Activated T-cell treated with anti-CD3 and anti-CD28 coated beads, Interleukin-2, amount 50 U/mL, for 24 hours (primary cell): ENCODE data around the gene FOXL3.

Experiments
- DNase-seq: peaks from one replicate; pipeline ENCODE4 v3.0.0-alpha.2; 2020
- H3K27ac Mint-ChIP-seq: 2 replicates; pipeline ENCODE4 v1.8.0; 2020; ENCODE audit warnings: mild to moderate bottlenecking, mixed read lengths
- H3K27me3 Mint-ChIP-seq: 2 replicates; pipeline ENCODE4 v1.8.0; 2020; ENCODE audit warnings: mixed read lengths
- H3K36me3 Mint-ChIP-seq: 2 replicates; pipeline ENCODE4 v1.8.0; 2020; ENCODE audit warnings: low read depth, mixed read lengths
- H3K4me1 Mint-ChIP-seq: 2 replicates; pipeline ENCODE4 v1.8.0; 2020; ENCODE audit warnings: low read depth, mixed read lengths
- H3K4me3 Mint-ChIP-seq: 2 replicates; pipeline ENCODE4 v1.8.0; 2020; ENCODE audit warnings: mild to moderate bottlenecking, moderate library complexity, mixed read lengths
- H3K9me3 Mint-ChIP-seq: 2 replicates; pipeline ENCODE4 v1.8.0; 2020; ENCODE audit warnings: mixed read lengths

FOXL3 gene

DNA sequence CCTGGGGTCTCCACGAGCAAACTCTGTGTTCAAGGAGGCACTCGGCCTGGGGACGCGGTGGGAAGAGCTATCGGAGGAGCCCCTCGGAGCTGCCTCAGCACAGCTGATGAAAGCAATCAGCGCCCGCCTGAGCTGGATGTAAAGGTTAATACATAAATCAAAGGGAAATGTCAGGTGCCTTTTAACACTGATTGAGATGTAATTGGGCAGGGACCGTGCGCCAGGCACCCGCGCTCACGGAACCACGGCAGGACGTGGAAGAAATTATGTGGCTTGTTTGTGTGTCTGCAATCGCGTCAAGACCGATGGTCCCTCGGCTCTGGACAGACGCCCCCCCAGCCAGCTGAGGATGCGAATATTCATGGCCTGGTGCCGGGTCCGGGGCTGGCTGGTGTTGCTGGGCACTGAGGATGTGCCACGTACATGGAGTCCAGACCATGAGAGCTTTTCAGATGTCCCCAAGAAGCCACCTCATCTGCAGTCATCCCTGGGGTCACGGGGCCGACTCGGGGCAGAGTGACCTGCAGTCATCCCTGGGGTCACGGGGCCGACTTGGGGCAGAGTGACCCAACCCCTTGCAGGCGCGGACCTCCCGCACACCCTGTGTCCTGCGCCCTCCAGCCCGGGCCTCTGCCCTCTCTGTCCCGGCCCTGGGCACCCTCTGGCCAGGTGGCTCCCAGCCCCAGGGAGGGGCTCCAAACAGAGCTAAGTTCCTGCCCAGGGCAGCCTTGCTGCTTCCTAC lies 15.6 kb downstream of the FOXL3 start:
- Mint-ChIP-seq H3K27me3 (peaks cover 3% of the 10 kb centered on the region), H3K4me1 (no peaks in the 10 kb centered on the region), H3K27ac (no peak overlapping the region)

GRCh38 chr7:307970-308369 lies 18.0 kb downstream of the FOXL3 start:
- Mint-ChIP-seq H3K4me1 (no peaks in the 10 kb centered on the region), H3K27ac (no peak overlapping the region), H3K4me3 (no peak overlapping the region), H3K9me3 (peaks cover 3% of the 10 kb centered on the region), H3K27me3 (peaks cover 15% of the 10 kb centered on the region), H3K36me3 (no peaks in the 10 kb centered on the region)
- DNase-seq = no peak

More for the DNA sequence above, 15.6 kb downstream of the FOXL3 start:
- Mint-ChIP-seq H3K36me3 (no peaks in the 10 kb centered on the region), H3K4me3 (no peak overlapping the region), H3K9me3 (peaks cover 3% of the 10 kb centered on the region)
- no peak for DNase-seq

DNA sequence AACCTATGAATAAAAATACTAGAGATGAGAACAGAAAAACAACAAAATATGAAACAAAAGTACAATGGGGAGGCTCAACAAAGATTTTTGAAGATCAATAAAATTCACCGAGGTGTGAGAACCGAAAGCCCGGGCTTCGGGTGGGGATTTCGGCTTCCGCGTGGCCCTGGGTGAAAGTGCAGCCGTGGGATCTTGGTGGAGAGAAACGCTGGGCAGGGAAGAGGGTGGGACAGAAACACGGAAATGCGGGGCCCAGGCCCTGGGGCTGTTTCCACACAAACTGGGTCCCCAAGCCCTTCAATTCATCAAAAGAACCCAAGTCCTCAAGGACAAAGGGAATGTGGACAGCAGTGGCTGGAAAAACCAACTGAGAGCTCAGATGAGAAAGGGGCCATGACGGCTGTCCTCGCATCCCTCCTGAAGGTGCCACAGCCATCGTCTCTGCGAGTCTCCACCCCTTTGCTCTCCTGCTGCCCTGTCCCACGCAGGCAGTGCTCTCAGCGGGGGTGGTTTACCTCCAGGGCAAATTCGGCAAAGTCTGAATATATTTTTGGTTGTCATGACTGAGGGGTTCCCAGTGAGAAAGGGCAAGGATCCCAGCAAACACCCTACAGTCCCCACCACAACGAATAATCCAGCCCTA lies 19.7 kb downstream of the FOXL3 start:
- DNase-seq = no peak
- Mint-ChIP-seq H3K4me1 (no peaks in the 10 kb centered on the region), H3K27ac (no peak overlapping the region), H3K4me3 (no peak overlapping the region), H3K27me3 (peaks cover 19% of the 10 kb centered on the region), H3K36me3 (no peaks in the 10 kb centered on the region), H3K9me3 (peaks cover 3% of the 10 kb centered on the region)

DNA sequence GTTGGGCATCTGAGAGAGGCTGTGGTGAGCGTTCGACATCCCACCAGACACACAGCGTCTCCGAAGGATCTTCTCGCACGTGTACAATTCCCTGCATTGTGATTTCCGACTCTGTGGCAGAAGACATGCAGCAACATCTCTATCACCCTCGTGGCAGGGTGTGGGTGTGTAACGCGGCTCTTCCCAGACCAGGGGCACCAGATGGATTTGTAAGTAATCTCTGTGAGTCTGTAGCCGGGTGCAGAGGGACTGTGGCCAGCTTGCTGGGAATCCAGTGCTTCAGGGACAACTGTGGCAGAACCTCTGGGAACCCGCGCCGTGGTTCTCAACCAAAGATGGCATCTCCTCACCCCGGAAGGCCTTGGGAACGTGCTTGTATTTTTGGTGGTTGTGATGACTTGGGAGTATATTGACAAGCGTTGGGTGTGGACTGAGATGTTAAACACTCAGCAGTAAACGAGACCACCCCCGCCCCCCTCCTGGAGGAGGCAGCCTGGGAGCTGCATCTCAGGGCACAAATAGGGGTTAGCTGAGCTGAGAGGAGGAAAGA lies 21.2 kb downstream of the FOXL3 start:
- H3K36me3 Mint-ChIP-seq = no peaks in the 10 kb centered on the region
- H3K4me3 Mint-ChIP-seq = no peak overlapping the region
- peaks cover 3% of the 10 kb centered on the region for H3K9me3 Mint-ChIP-seq
- peaks cover 31% of the 10 kb centered on the region for H3K27me3 Mint-ChIP-seq
- no peaks in the 10 kb centered on the region for H3K4me1 Mint-ChIP-seq
- H3K27ac Mint-ChIP-seq = no peak overlapping the region
- no peak for DNase-seq

- DNase-seq = no peak
- peaks cover 31% of the 10 kb centered on the region for H3K27me3 Mint-ChIP-seq
These were observed 21.8 kb downstream of the FOXL3 start for GRCh38 chr7:311796-312195.

GRCh38 chr7:312424-312823 lies 22.5 kb downstream of the FOXL3 start:
- H3K27ac Mint-ChIP-seq = no peak overlapping the region
- H3K9me3 Mint-ChIP-seq = peaks cover 3% of the 10 kb centered on the region
- peaks cover 34% of the 10 kb centered on the region for H3K27me3 Mint-ChIP-seq
- DNase-seq = no peak
- no peaks in the 10 kb centered on the region for H3K36me3 Mint-ChIP-seq
- no peaks in the 10 kb centered on the region for H3K4me1 Mint-ChIP-seq
- no peak overlapping the region for H3K4me3 Mint-ChIP-seq

More at GRCh38 chr7:311796-312195, 21.8 kb downstream of the FOXL3 start:
- Mint-ChIP-seq H3K9me3 (peaks cover 3% of the 10 kb centered on the region), H3K36me3 (no peaks in the 10 kb centered on the region), H3K4me3 (no peak overlapping the region), H3K4me1 (no peaks in the 10 kb centered on the region), H3K27ac (no peak overlapping the region)

DNA sequence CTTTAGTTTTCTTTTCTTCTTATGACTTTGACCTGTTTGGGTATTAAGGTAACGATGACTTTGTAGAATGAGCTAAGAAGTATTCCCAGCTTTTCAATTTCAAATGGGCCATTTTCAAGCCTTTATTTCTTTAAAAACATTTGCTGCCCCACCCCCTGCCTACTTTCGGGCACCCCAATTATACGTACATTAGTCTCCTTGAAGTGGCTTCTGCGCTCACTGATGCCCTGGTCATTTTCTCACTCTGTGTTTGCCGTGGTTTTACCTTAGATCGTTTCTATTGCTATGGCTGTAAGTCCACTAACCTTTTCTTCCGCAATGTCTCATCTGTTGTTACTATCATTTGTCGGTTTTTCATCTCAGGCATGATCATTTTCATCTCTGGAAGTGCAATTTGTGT lies 24.9 kb downstream of the FOXL3 start:
- no peaks in the 10 kb centered on the region for H3K36me3 Mint-ChIP-seq
- DNase-seq = no peak
- H3K27me3 Mint-ChIP-seq = peaks cover 58% of the 10 kb centered on the region
- H3K4me3 Mint-ChIP-seq = no peak overlapping the region
- no peaks in the 10 kb centered on the region for H3K9me3 Mint-ChIP-seq
- no peak overlapping the region for H3K27ac Mint-ChIP-seq
- no peaks in the 10 kb centered on the region for H3K4me1 Mint-ChIP-seq

DNA sequence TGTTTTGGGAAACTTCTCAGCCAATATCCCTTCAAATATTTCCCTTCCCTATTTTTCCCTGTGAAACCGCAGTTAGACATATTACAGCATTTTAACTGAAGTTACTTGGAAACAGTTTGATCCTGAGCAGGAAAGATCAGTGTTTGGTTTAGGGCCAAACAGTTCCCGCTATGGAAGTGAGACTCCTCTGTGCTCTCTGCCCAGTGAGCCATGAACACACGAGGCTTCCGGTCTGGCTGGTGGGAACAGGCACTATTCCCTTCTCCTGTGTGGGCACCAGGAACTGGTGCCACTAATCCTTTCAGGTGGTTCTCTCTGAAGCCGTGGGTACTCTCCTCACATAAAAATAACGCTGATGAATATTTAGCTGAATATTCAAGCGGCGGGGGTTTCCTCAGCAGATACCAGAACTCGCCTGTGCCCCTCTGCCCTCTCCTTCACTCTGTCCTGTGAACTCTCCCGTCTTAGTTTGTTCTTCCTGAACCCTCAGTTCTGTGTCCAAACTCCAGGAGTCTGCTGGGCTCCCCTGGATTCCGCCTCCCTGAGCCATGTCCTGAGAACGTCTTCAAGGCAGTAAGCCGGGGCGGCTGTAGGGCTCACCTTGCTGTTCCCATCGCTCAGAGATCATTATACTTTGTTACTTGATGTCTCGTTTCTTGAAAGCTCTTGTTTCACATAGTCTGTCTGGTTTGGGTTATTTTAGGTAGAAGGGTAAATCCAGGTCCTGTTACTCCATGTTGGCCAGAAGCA lies 25.7 kb downstream of the FOXL3 start:
- Mint-ChIP-seq H3K4me3 (no peak overlapping the region), H3K27me3 (peaks cover 63% of the 10 kb centered on the region), H3K4me1 (no peaks in the 10 kb centered on the region), H3K27ac (no peak overlapping the region), H3K36me3 (no peaks in the 10 kb centered on the region), H3K9me3 (no peaks in the 10 kb centered on the region)
- no peak for DNase-seq

DNA sequence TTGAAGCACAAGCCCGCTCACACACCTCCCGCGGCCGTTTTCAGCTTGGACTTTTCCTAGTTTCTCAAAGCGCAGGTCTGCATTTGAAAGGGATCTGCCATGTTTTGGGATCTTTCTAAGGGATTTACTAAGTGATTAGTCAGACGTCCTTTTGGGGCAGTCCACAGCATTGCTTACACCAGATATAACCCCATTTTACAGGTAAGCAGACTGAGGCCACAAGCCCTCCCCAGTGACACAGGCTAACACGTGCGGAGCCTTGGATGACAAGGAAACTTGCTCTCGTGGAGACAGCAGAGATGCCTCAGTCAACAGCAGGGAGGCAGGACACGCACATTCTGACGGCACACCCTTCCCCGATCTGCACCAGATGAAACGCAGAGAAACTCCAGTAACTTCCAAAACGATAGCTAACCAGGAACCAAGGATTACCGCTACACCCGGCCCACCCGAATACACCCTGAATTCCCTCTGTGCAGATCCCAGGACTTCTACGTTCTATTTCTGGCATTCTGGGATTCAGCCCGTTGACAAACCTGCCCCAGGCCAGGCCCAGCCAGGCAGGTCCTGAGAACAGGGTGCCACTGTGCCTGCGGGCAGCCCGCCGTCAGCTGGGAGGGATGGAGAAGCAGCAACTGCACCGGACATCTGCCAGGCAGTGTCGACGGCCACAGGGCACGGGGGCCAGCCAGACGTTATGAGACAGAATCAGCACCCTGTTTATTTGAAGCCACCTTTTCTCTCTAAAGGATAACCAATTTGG lies 27.9 kb downstream of the FOXL3 start:
- no peak for DNase-seq
- Mint-ChIP-seq H3K27me3 (peaks cover 56% of the 10 kb centered on the region), H3K27ac (no peak overlapping the region), H3K4me3 (no peak overlapping the region), H3K9me3 (no peaks in the 10 kb centered on the region), H3K4me1 (no peaks in the 10 kb centered on the region), H3K36me3 (no peaks in the 10 kb centered on the region)

DNA sequence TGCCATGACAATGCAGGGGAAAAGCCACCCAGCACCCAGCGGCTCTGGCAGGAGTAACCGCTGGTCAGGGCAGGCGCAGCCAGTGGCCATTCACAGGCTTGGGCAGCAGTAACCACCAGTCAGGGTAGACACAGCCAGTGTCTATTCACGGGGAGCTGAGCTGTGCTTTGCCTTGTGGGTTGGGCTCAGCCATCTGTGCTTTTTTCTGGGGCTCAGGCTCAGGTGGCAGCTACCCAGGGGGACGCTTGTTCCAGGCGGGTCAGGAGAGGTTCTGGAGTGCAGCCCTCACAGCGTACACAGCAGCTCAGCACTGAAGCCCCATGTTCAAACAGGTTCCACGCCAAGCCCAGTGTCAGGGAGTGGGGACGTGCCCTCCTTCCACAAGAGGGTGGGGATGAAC lies 28.5 kb downstream of the FOXL3 start:
- Mint-ChIP-seq H3K9me3 (no peaks in the 10 kb centered on the region), H3K4me3 (no peak overlapping the region), H3K27ac (no peak overlapping the region), H3K36me3 (no peaks in the 10 kb centered on the region), H3K27me3 (peaks cover 54% of the 10 kb centered on the region), H3K4me1 (no peaks in the 10 kb centered on the region)
- DNase-seq = no peak

DNA sequence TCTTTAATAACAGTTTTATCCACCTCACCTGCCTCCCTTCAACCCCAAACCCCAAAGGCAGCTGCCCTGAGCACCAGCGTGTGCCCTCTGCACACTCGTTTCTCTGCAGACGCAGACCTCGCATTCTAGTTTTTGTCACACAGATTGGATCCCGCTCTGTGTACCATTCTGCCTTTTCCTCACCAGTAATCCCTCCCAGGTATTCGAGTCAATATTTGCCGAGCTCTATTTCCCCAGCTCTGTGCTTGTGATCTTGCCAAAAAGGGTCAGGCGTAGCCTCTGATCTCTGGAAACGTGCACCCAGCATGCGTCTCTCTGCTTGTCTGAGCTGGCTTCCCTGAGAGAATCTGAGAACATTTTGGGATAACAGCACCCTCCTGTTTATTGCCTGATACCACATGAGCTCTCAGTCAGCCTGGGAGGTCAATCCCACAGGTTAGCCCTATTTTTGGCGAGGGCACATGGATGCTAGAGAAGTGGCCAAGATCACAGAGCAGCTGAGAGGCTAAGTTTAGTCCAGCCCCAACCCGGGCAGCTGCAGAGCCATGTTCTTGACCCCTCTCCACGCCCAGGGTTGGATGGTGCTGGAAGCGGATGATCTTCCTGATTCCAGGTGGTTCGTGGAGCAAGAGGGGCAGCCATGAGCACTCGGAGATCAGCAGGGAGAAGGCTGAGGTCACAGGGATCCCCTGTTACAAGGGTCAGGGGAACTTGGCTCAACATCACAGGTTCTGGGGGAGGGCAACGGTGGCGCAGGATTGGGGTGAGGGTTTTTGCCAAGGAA lies 29.1 kb downstream of the FOXL3 start:
- no peaks in the 10 kb centered on the region for H3K9me3 Mint-ChIP-seq
- no peak for DNase-seq
- no peaks in the 10 kb centered on the region for H3K4me1 Mint-ChIP-seq
- H3K36me3 Mint-ChIP-seq = no peaks in the 10 kb centered on the region
- no peak overlapping the region for H3K27ac Mint-ChIP-seq
- H3K4me3 Mint-ChIP-seq = no peak overlapping the region
- H3K27me3 Mint-ChIP-seq = peaks cover 51% of the 10 kb centered on the region

DNA sequence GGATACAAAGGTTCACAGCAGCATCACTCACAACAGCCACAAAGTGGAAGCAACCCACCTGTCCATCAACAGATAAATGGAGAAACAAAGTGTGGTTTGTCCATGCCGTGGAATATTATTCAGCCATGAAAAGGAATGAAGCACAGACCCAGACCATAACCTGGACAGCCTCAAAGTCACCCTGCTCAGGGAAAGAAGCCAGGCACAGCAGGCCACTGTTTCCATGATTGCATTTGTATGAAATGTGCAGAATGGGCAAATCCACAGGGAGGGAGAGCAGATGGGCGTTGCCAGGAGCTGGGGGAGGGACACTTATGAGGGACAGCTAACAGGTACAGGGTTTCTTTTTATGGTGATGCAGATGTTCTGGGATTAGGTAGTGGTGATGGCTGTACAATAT lies 30.3 kb downstream of the FOXL3 start:
- no peak overlapping the region for H3K4me3 Mint-ChIP-seq
- DNase-seq = no peak
- H3K36me3 Mint-ChIP-seq = no peaks in the 10 kb centered on the region
- peaks cover 45% of the 10 kb centered on the region for H3K27me3 Mint-ChIP-seq
- no peaks in the 10 kb centered on the region for H3K9me3 Mint-ChIP-seq
- no peaks in the 10 kb centered on the region for H3K4me1 Mint-ChIP-seq
- H3K27ac Mint-ChIP-seq = no peak overlapping the region

DNA sequence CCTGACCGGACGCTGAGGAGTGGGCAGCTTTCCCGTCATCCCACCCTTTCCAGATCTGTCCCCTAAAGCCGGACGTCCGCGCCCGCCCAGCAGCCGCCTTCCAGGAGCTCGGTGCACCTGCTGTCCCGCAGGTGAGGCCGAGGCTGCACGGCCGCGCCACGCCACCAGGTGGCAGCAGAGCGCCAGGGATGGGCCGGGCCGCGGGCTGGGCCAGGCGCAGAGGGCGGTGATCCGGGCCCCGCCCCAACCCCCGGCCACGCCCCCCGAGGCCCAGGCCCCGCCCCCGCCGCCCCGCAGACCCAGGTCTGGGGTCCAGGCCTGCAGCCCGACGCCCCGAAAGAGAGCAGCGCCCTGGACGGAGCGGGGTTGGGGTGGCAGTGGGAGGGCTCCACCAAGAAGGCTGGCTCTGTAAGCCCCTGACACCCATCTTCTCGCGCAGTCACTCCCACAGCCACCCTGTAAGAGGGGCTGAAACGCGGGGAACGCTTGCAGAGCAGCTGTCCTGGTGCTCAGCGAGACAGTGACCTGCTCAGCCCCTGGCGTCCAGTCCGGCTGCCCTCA lies 32.2 kb downstream of the FOXL3 start:
- Mint-ChIP-seq H3K4me3 (no peak overlapping the region), H3K9me3 (peaks cover 3% of the 10 kb centered on the region), H3K27ac (no peak overlapping the region), H3K4me1 (no peaks in the 10 kb centered on the region), H3K36me3 (no peaks in the 10 kb centered on the region), H3K27me3 (peaks cover 42% of the 10 kb centered on the region)
- DNase-seq = peak; percentile 95
